Smooth muscle cell (in vitro differentiated cells): ENCODE results near the gene TEAD1. TPM values are rescaled to one million over a fixed set of nuclear protein-coding genes. Genes with fewer than 3 reads are reported as not detected.

ENCODE experiments used
- DNase-seq: peaks from one replicate; lab custom pipeline; 2025; ENCODE audit not compliant: unreplicated experiment; lab: John Stamatoyannopoulos, UW
- H2AFZ ChIP-seq: fragments of 200-600 bp; sonication (generic); 2 replicates; pipeline ENCODE4 v1.6.0; 2016; ENCODE audit warnings: antibody characterized with exemption, low read depth, mild to moderate bottlenecking
- H3F3A ChIP-seq: fragments of 200-600 bp; sonication (generic); 2 replicates; pipeline ENCODE4 v1.6.0; 2017; ENCODE audit warnings: antibody characterized with exemption, low read depth
- H3K27ac ChIP-seq: fragments of 200-600 bp; sonication (generic); 2 replicates; pipeline ENCODE4 v1.5.1; 2016; ENCODE audit warnings: low read depth, mild to moderate bottlenecking
- H3K27me3 ChIP-seq: fragments of 200-600 bp; sonication (generic); 2 replicates; pipeline ENCODE4 v1.6.1; 2016; ENCODE audit warnings: low read depth, mild to moderate bottlenecking
- H3K36me3 ChIP-seq: fragments of 200-600 bp; sonication (generic); 2 replicates; pipeline ENCODE4 v1.5.1; 2016; ENCODE audit warnings: low read depth
- H3K4me1 ChIP-seq: fragments of 200-600 bp; sonication (generic); 2 replicates; pipeline ENCODE4 v1.5.1; 2016; ENCODE audit warnings: low read depth
- H3K4me2 ChIP-seq: fragments of 200-600 bp; sonication (generic); 2 replicates; pipeline ENCODE4 v1.6.0; 2016; ENCODE audit warnings: mild to moderate bottlenecking
- H3K4me3 ChIP-seq: fragments of 200-600 bp; sonication (generic); 2 replicates; pipeline ENCODE4 v1.5.1; 2016; ENCODE audit warnings: mild to moderate bottlenecking
- H3K79me2 ChIP-seq: fragments of 200-600 bp; sonication (generic); 2 replicates; pipeline ENCODE4 v1.6.0; 2016; ENCODE audit warnings: low read depth, mild to moderate bottlenecking
- H3K9ac ChIP-seq: fragments of 200-600 bp; sonication (generic); 2 replicates; pipeline ENCODE4 v1.6.0; 2016; ENCODE audit warnings: low read depth
- H3K9me3 ChIP-seq: fragments of 200-600 bp; sonication (generic); replicated peaks from 2 replicates; pipeline ENCODE4 v1.5.1; 2016; ENCODE audit warnings: low read depth
- H4K20me1 ChIP-seq: fragments of 200-600 bp; sonication (generic); 2 replicates; pipeline ENCODE4 v1.6.0; 2016; ENCODE audit warnings: low read depth
- WGBS: methylation state at CpG from one replicate; pipeline ENCODE4 v1.1.7; 2016; ENCODE audit warnings: low lambda C conversion rate; 5-methylcytosine and 5-hydroxymethylcytosine counted together
- polyA plus RNA-seq: library from polyadenylated mRNA; unstranded; fragments of >200 nt; fragmentation: Nextera tagmentation; extraction: Ambion mirVana; gene quantifications from 2 replicates; pipeline ENCODE4 v1.2.1, GENCODE V29; 2016
- total RNA-seq: library from RNA; depleted of rRNA; stranded (reverse); fragments of >200 nt; gene quantifications from 2 replicates; pipeline ENCODE4 v1.2.3, GENCODE V29; 2014
- TF ChIP-seq, protein P1 (sequence below): fragments of 200-600 bp; sonication (generic); IDR thresholded peaks from 2 replicates; pipeline ENCODE4 v1.5.1; 2017; ENCODE audit warnings: borderline replicate concordance, mild to moderate bottlenecking, antibody characterized with exemption; ENCODE audit not compliant: insufficient read depth, poor library complexity, severe bottlenecking

TEAD1 gene
- total and polyA plus RNA-seq, 2 experiments from 2014 or later = 63.0 to 181 TPM

DNA sequence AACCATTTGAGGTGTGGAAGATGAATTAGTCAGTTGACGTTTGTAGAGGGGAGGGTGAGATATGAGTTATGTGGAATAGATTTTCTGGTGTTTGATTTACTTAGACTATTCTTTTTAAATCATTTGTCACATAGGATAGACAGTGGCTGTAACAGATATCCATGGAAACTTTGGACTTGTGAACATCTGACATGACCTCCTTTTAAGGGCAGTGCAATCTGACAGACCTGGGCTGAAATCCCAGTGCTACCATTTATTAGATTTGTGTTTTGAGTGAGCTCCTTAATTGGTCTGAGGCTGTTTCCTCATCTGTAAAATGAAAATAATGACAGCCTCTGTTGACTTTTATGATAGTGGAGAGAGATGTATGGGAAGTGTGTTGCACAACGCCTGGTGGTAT lies 159.9 kb downstream of the TEAD1 start:
- Histone ChIP-seq H3K9me3 (no peaks in the 10 kb centered on the region), H3K27me3 (no peaks in the 10 kb centered on the region), H3K9ac (no peak overlapping the region), H3K4me2 (no peak overlapping the region), H3F3A (peaks cover 18% of the 10 kb centered on the region), H2AFZ (no peak overlapping the region), H4K20me1 (peaks cover 88% of the 10 kb centered on the region), H3K27ac (no peak overlapping the region), H3K4me1 (peaks cover 21% of the 10 kb centered on the region), H3K36me3 (no peaks in the 10 kb centered on the region), H3K4me3 (no peak overlapping the region), H3K79me2 (peaks cover 100% of the 10 kb centered on the region)
- 91% methylated on average over 2 of the region's 2 CpGs for WGBS
- no peak for DNase-seq
- TF ChIP-seq, protein P1, sequence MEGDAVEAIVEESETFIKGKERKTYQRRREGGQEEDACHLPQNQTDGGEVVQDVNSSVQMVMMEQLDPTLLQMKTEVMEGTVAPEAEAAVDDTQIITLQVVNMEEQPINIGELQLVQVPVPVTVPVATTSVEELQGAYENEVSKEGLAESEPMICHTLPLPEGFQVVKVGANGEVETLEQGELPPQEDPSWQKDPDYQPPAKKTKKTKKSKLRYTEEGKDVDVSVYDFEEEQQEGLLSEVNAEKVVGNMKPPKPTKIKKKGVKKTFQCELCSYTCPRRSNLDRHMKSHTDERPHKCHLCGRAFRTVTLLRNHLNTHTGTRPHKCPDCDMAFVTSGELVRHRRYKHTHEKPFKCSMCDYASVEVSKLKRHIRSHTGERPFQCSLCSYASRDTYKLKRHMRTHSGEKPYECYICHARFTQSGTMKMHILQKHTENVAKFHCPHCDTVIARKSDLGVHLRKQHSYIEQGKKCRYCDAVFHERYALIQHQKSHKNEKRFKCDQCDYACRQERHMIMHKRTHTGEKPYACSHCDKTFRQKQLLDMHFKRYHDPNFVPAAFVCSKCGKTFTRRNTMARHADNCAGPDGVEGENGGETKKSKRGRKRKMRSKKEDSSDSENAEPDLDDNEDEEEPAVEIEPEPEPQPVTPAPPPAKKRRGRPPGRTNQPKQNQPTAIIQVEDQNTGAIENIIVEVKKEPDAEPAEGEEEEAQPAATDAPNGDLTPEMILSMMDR = no peak

DNA sequence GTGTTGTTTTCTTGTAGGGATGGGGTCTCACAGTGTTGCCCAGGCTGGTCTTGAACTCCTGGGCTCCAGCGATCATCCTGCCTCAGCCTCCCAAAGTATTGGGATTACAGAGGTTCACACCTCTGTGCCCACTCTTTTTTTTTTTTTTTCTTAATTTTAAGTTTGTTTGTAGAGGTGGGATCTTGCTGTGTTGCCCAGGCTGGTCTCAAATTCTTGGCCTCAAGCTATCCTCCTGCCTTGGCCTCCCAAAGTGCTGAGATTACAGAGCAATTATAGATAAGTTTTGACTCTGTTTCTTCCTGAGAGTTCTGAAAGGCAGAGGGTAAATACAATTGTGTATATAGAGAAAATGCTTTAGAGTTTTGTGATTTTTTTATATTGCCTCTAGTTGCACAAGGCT lies 160.4 kb downstream of the TEAD1 start:
- Histone ChIP-seq H3K4me1 (peaks cover 17% of the 10 kb centered on the region), H3K27me3 (no peaks in the 10 kb centered on the region), H3K9ac (no peak overlapping the region), H3K36me3 (no peaks in the 10 kb centered on the region), H3K9me3 (no peaks in the 10 kb centered on the region), H4K20me1 (peaks cover 88% of the 10 kb centered on the region), H3K4me3 (no peak overlapping the region), H3F3A (peaks cover 17% of the 10 kb centered on the region), H3K79me2 (peaks cover 100% of the 10 kb centered on the region), H2AFZ (no peak overlapping the region), H3K27ac (no peak overlapping the region), H3K4me2 (no peak overlapping the region)
- TF ChIP-seq, protein P1 = no peak
- 100% methylated on average over 1 of the region's 1 CpG for WGBS
- DNase-seq = no peak

DNA sequence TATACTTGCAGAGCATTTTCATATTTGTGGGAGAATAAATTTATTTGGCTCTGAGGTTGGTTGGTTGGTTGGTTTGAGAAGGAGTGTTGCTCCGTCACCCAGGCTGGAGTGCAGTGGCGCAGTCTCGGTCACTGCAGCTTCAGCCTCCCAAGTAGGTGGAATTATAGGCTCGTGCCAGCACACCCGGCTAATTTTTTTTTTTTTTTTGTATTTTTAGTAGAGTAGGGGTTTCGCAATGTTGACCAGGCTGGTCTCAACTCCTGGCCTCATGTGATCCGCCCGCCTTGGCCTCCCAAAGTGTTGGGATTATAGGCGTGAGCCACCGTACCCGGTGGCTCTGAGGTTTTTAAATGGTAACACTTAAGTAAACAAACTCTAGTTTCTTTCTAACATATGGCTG lies 161.1 kb downstream of the TEAD1 start:
- Histone ChIP-seq H3K27ac (no peak overlapping the region), H3K79me2 (peaks cover 98% of the 10 kb centered on the region), H3K4me1 (peaks cover 12% of the 10 kb centered on the region), H3K36me3 (no peaks in the 10 kb centered on the region), H4K20me1 (peaks cover 82% of the 10 kb centered on the region), H3K9me3 (no peaks in the 10 kb centered on the region), H3K4me2 (no peak overlapping the region), H3K27me3 (no peaks in the 10 kb centered on the region), H2AFZ (no peak overlapping the region), H3K9ac (no peak overlapping the region), H3K4me3 (no peak overlapping the region), H3F3A (peaks cover 18% of the 10 kb centered on the region)
- WGBS = 71% methylated on average over 11 of the region's 11 CpGs
- DNase-seq = no peak
- TF ChIP-seq, protein P1 = no peak

DNA sequence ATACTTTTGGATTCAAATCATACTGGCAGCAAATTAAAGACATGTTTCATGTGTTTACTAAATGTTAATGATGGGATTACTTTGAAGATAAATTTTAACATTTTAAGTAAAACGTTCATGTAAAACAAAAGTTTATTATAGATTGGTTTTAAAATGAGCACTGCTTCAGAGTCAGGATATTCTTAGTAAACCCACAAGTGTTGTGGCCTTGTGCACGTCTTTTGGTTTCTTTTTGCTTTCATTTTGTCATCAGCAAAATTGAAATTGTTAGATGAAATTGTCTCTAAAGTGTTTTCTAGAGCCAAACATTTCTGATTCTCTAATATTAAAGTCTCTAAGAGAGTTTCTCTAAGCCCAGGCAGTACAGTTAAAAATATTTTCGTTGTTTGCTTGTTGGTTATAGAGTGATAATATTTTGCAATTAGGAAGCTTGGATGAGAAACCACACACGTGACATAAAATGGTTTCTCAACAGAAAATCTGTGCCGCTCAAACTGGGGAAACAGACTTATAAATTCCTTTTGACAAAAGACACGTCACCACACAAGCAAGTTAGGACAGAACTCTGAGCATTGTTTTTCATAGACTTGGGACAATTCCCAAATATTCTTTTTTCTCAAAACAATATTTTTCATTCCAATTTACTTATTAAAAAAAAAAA lies 164.4 kb downstream of the TEAD1 start:
- H3K4me1 ChIP-seq = peaks cover 42% of the 10 kb centered on the region
- H4K20me1 ChIP-seq = peaks cover 82% of the 10 kb centered on the region
- H3K9me3 ChIP-seq = no peaks in the 10 kb centered on the region
- TF ChIP-seq, protein P1 = no peak
- no peak overlapping the region for H3K4me3 ChIP-seq
- H3K9ac ChIP-seq = peak overlapping the region; percentile 40
- DNase-seq = no peak
- H3K27me3 ChIP-seq = no peaks in the 10 kb centered on the region
- no peak overlapping the region for H2AFZ ChIP-seq
- H3F3A ChIP-seq = peaks cover 48% of the 10 kb centered on the region
- peak overlapping the region; percentile 84 for H3K27ac ChIP-seq
- WGBS = 45% methylated on average over 6 of the region's 6 CpGs
- peak overlapping the region; percentile 79 for H3K4me2 ChIP-seq
- no peaks in the 10 kb centered on the region for H3K36me3 ChIP-seq
- peaks cover 97% of the 10 kb centered on the region for H3K79me2 ChIP-seq
